Measurements from ENCODE around the gene MBD3L3. TPM values are rescaled to one million over a fixed set of nuclear protein-coding genes. Genes with fewer than 3 reads are reported as not detected.

Gene MBD3L3
- total RNA-seq, 1 donor from 2014 or later, result not detected

DNA sequence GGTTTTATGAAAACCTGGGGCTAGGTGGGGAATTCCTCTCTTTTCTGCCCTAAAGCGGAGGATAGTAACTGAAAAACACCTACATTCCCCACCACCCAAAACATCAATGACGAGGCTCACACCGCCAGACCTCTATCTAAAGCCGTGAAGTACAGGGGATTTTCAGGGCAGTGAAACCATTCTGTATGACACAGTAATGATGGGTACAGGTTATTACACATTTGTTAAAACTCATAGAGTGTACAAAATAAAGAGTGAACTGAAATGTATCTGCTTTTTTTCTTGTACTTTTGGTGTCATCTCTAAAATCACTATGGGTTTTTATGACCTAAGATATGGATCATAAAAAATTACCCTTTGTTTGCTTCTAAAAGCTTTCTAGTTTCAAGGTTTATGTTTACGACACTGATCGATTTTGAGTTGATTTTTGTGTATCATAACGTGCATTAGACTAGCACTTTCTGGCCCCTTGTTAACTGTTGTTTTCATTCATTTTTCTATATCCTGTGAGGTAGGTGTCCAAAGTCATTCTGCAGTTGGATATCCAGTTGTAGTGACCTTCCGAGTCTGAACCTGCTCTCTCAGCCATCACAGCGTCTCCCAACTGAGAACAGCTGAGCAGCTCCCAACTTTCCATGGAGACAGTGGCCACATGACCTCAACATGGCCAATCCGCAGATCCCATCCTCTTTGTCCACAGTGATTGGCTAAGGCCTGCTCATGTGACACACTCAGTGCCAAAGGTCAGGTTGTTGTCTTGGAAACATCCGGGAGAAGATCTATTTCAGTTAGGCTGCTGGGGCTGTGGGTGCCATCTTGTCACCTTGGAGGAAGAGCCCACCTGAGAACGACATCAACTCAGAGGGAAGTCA is 47.5 kb downstream of the MBD3L3 start:
- no peaks in the 10 kb centered on the region for H3K9me3 ChIP-seq
- intact Hi-C loops (cut with DNase I), result no loop called here

DNA sequence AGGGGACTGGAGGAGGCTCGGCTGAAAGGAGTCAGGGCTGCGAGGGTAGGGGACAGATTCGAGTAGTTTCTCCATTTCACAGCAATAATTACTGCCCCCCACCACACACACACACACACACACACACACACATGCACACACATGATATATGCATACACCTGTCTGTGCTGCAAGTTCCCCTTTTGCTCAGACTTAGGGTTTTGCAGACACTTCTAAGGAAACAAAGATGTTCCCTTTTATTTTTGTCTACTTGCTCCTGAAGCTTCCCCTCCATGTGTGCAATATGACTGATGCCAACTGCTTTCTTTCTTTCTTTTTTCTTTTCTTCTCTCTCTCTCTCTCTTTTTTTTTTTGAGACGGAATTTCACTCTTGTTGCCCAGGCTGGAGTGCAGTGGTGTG is 50.6 kb downstream of the MBD3L3 start:
- TF ChIP-seq, protein P1, sequence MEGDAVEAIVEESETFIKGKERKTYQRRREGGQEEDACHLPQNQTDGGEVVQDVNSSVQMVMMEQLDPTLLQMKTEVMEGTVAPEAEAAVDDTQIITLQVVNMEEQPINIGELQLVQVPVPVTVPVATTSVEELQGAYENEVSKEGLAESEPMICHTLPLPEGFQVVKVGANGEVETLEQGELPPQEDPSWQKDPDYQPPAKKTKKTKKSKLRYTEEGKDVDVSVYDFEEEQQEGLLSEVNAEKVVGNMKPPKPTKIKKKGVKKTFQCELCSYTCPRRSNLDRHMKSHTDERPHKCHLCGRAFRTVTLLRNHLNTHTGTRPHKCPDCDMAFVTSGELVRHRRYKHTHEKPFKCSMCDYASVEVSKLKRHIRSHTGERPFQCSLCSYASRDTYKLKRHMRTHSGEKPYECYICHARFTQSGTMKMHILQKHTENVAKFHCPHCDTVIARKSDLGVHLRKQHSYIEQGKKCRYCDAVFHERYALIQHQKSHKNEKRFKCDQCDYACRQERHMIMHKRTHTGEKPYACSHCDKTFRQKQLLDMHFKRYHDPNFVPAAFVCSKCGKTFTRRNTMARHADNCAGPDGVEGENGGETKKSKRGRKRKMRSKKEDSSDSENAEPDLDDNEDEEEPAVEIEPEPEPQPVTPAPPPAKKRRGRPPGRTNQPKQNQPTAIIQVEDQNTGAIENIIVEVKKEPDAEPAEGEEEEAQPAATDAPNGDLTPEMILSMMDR (IDR thresholded peaks at IDR 0.05), result no peak
- no peaks in the 10 kb centered on the region for H3K36me3 ChIP-seq
- no peak overlapping the region for H3K4me3 ChIP-seq
- intact Hi-C loops (cut with DNase I), result no loop called here
- H3K4me1 ChIP-seq, result no peaks in the 10 kb centered on the region
- no peaks in the 10 kb centered on the region for H3K9me3 ChIP-seq
- no peak overlapping the region for H3K27ac ChIP-seq
- ATAC-seq, result no peak
- peaks cover 10% of the 10 kb centered on the region for H3K27me3 ChIP-seq (ENCODE audit: low read depth)
- DNase-seq, result no peak

More for the DNA sequence above, 47.5 kb downstream of the MBD3L3 start:
- no peaks in the 10 kb centered on the region for H3K36me3 ChIP-seq
- TF ChIP-seq, protein P1 (IDR thresholded peaks at IDR 0.05), result no peak
- ATAC-seq (no peak), DNase-seq (no peak)
- peaks cover 10% of the 10 kb centered on the region for H3K27me3 ChIP-seq (ENCODE audit: low read depth)
- no peak overlapping the region for H3K27ac ChIP-seq
- no peak overlapping the region for H3K4me3 ChIP-seq
- H3K4me1 ChIP-seq, result peaks cover 4% of the 10 kb centered on the region

Other genes with a start within 250 kb of the MBD3L3 start
- gene ADGRE1, start 171.1 kb downstream of the MBD3L3 start, total RNA-seq, result 1.8 TPM
- gene MBD3L2B, start 37.2 kb downstream of the MBD3L3 start, total RNA-seq, result not detected
- not detected for gene MBD3L5, start 28.1 kb downstream of the MBD3L3 start, total RNA-seq
- not detected for gene MBD3L4, start 18.5 kb downstream of the MBD3L3 start, total RNA-seq
- gene MBD3L2, start 9.4 kb downstream of the MBD3L3 start, total RNA-seq, result not detected
- 11.2 TPM for gene ZNF557, start 11.0 kb upstream of the MBD3L3 start, total RNA-seq
- gene INSR, start 235.7 kb upstream of the MBD3L3 start, total RNA-seq, result 37.3 TPM